MV-4-11 (cell line): Measurements from ENCODE around the gene NUMBL.

Source experiments
- DNase-seq: peaks from one replicate; lab custom pipeline; 2025; lab: John Stamatoyannopoulos, UW

The NUMBL gene

GRCh38 chr19:40716031-40716481, 25.6 kb upstream of the NUMBL start:
- no peak for DNase-seq

GRCh38 chr19:40714441-40715299, 24.2 kb upstream of the NUMBL start:
- DNase-seq: peak; percentile 88

GRCh38 chr19:40713939-40714338, 23.5 kb upstream of the NUMBL start:
- no peak for DNase-seq

GRCh38 chr19:40709817-40710216, 19.4 kb upstream of the NUMBL start:
- no peak for DNase-seq

GRCh38 chr19:40707615-40708014, 17.2 kb upstream of the NUMBL start:
- DNase-seq: no peak

- DNase-seq: no peak
Observed at GRCh38 chr19:40705950-40706619, 15.6 kb upstream of the NUMBL start.

- DNase-seq: no peak
Observed at GRCh38 chr19:40705362-40705651, 14.9 kb upstream of the NUMBL start.

GRCh38 chr19:40704491-40705361, 14.3 kb upstream of the NUMBL start:
- DNase-seq: no peak

GRCh38 chr19:40703029-40703755, 12.7 kb upstream of the NUMBL start:
- DNase-seq: no peak

- no peak for DNase-seq
Observed at GRCh38 chr19:40702337-40703012, 12.0 kb upstream of the NUMBL start.

GRCh38 chr19:40701758-40702157, 11.3 kb upstream of the NUMBL start:
- DNase-seq: no peak

- DNase-seq: no peak
Observed at GRCh38 chr19:40700083-40700482, 9.6 kb upstream of the NUMBL start.

- DNase-seq: no peak
Observed at GRCh38 chr19:40697007-40697406, 6.6 kb upstream of the NUMBL start.

GRCh38 chr19:40695881-40696280, 5.4 kb upstream of the NUMBL start:
- no peak for DNase-seq

GRCh38 chr19:40693896-40694295, 3.4 kb upstream of the NUMBL start:
- DNase-seq: no peak

GRCh38 chr19:40693150-40693788, 2.8 kb upstream of the NUMBL start:
- no peak for DNase-seq

- no peak for DNase-seq
Observed at GRCh38 chr19:40692212-40692551, 1.7 kb upstream of the NUMBL start.

GRCh38 chr19:40691421-40692211, 1.2 kb upstream of the NUMBL start:
- DNase-seq: no peak

- peak; percentile 78 for DNase-seq
Observed at GRCh38 chr19:40690693-40691420, 406 bp upstream of the NUMBL start.
